DND-41 (cell line): Measurements from ENCODE around the gene ADCY2.

Source experiments
- ATAC-seq: fragments of 200-7000 bp; cut with Tn5 transposase; 3 replicates; pipeline ENCODE4 v1.9.1; 2021; ENCODE audit warnings: low read depth; ENCODE audit not compliant: insufficient read depth
- DNase-seq: peaks from one replicate; pipeline ENCODE4 v3.0.0-alpha.2; 2020
- H2AFZ ChIP-seq: 2 replicates; pipeline ENCODE4 v1.6.0; 2012; ENCODE audit warnings: low read depth, low read length
- H3K27ac ChIP-seq: 2 replicates; pipeline ENCODE4 v1.5.1; 2012; ENCODE audit warnings: low read length, inconsistent platforms
- H3K27me3 ChIP-seq: fragments of 200-600 bp; sonication (generic); 2 replicates; pipeline ENCODE4 v1.6.0; 2012; ENCODE audit warnings: low read length, mild to moderate bottlenecking, inconsistent platforms; ENCODE audit not compliant: insufficient read depth, poor library complexity
- H3K36me3 ChIP-seq: 2 replicates; pipeline ENCODE4 v1.5.1; 2012; ENCODE audit warnings: low read length, inconsistent platforms; ENCODE audit not compliant: insufficient read depth
- H3K4me1 ChIP-seq: 2 replicates; pipeline ENCODE4 v1.5.1; 2012; ENCODE audit warnings: mild to moderate bottlenecking, low read length; ENCODE audit not compliant: insufficient read depth
- H3K4me2 ChIP-seq: 2 replicates; pipeline ENCODE4 v1.6.0; 2012; ENCODE audit warnings: mild to moderate bottlenecking, moderate library complexity, low read length, inconsistent platforms; ENCODE audit not compliant: insufficient read depth
- H3K4me3 ChIP-seq, 2 experiments: fragments of 200-600 bp in 1 of 2; shearing (Covaris generic) in 1 of 2; 2 replicates each; pipeline ENCODE4 v1.5.1; 2012 to 2016; ENCODE audit warnings: inconsistent platforms in 2 of 2, low read length in 2 of 2, mild to moderate bottlenecking in 2 of 2, low read depth in 1 of 2, moderate library complexity in 1 of 2
- H3K79me2 ChIP-seq: 2 replicates; pipeline ENCODE4 v1.6.0; 2012; ENCODE audit warnings: low read length, inconsistent platforms; ENCODE audit not compliant: insufficient read depth
- H3K9ac ChIP-seq: 2 replicates; pipeline ENCODE4 v1.6.0; 2012; ENCODE audit warnings: low read depth, mild to moderate bottlenecking, inconsistent platforms, low read length, moderate library complexity
- H3K9me3 ChIP-seq: 2 replicates; pipeline ENCODE4 v1.5.1; 2012; ENCODE audit warnings: low read length, moderate library complexity, mild to moderate bottlenecking, inconsistent platforms; ENCODE audit not compliant: insufficient read depth, severe bottlenecking
- H4K20me1 ChIP-seq: 2 replicates; pipeline ENCODE4 v1.6.0; 2012; ENCODE audit warnings: low read length; ENCODE audit not compliant: insufficient read depth
- EZH2 ChIP-seq: IDR thresholded peaks from 3 replicates; pipeline ENCODE4 v1.6.1; 2012; ENCODE audit warnings: borderline replicate concordance, low read depth, mild to moderate bottlenecking, moderate library complexity, low read length, inconsistent platforms; ENCODE audit not compliant: severe bottlenecking
- TF ChIP-seq, protein P1 (sequence below): IDR thresholded peaks from 2 replicates; pipeline ENCODE4 v1.5.1; 2012; ENCODE audit warnings: borderline replicate concordance, low read length, moderate library complexity, mild to moderate bottlenecking; ENCODE audit not compliant: poor library complexity, severe bottlenecking; ENCODE audit errors: extremely low read depth

Gene ADCY2

DNA sequence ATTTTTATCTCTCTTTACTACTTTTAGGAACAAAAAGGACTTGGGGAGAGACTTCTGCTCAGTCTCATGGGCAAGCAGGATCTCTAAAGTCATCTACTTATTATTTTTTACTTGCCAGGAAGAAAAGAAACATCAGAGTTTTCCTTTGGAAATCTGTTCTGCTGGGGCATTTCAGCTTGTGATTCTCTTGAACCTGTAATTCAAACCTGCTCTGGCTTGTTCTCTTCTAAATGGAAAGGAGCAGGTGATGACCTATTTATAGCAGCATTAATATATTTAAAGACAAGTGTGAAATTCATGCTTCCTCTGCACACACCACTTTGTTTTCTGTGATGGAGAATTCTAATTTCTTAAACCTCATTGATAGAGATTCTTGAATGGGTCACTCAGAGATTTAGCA lies 2.0 kb downstream of the ADCY2 start:
- Histone ChIP-seq H3K9me3 (peaks cover 3% of the 10 kb centered on the region), H3K4me2 (no peak overlapping the region), H3K9ac (no peak overlapping the region), H4K20me1 (no peaks in the 10 kb centered on the region), H3K79me2 (no peaks in the 10 kb centered on the region), H3K27ac (no peak overlapping the region), H3K4me1 (no peaks in the 10 kb centered on the region), H3K36me3 (no peaks in the 10 kb centered on the region), H2AFZ (no peak overlapping the region), H3K27me3 (no peaks in the 10 kb centered on the region), H3K4me3 (no peak overlapping the region)
- ATAC-seq (no peak), DNase-seq (no peak)
- TF ChIP-seq, protein P1, sequence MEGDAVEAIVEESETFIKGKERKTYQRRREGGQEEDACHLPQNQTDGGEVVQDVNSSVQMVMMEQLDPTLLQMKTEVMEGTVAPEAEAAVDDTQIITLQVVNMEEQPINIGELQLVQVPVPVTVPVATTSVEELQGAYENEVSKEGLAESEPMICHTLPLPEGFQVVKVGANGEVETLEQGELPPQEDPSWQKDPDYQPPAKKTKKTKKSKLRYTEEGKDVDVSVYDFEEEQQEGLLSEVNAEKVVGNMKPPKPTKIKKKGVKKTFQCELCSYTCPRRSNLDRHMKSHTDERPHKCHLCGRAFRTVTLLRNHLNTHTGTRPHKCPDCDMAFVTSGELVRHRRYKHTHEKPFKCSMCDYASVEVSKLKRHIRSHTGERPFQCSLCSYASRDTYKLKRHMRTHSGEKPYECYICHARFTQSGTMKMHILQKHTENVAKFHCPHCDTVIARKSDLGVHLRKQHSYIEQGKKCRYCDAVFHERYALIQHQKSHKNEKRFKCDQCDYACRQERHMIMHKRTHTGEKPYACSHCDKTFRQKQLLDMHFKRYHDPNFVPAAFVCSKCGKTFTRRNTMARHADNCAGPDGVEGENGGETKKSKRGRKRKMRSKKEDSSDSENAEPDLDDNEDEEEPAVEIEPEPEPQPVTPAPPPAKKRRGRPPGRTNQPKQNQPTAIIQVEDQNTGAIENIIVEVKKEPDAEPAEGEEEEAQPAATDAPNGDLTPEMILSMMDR, result no peak
- no peak for TF ChIP-seq EZH2

DNA sequence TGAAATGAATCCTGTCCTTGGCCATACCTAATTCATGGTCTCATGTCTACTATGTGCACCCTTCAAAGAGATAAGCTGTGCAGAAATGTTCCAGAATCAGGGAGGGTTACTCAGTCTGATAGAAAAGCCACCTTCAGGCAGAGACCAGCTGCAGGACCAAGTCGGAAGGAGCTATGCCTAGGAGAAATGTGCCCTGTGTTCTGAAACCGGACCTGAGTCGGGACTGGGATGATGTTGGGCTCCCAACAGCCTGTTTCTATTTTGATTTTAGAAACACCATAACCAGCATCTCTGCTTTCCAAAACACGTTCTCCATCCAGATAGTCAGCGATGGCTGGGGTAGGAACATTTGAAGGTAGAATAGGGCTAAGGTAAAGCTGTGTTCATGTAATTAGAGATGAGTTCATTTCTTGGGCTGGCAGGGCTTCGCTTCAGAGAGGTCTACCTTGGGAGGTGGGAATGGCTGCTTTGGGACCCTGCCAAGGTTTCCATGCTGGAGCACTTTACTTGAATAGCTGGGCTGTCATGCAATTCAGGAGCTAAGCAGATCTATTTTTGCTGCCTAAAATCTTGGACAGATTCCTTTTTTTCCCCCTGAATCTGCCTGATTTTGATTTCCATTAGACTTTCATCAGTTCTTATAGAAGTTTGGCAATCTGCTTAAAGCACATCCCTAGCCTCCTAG lies 2.8 kb downstream of the ADCY2 start:
- no peaks in the 10 kb centered on the region for H3K27me3 ChIP-seq
- no peak overlapping the region for H3K4me3 ChIP-seq
- H3K79me2 ChIP-seq, result no peaks in the 10 kb centered on the region
- peaks cover 3% of the 10 kb centered on the region for H3K9me3 ChIP-seq
- TF ChIP-seq, protein P1, result no peak
- TF ChIP-seq EZH2, result no peak
- H3K4me2 ChIP-seq, result no peak overlapping the region
- H3K36me3 ChIP-seq, result no peaks in the 10 kb centered on the region
- no peaks in the 10 kb centered on the region for H4K20me1 ChIP-seq
- H2AFZ ChIP-seq, result no peak overlapping the region
- no peak for ATAC-seq
- no peaks in the 10 kb centered on the region for H3K4me1 ChIP-seq
- H3K27ac ChIP-seq, result no peak overlapping the region
- no peak overlapping the region for H3K9ac ChIP-seq
- no peak for DNase-seq

DNA sequence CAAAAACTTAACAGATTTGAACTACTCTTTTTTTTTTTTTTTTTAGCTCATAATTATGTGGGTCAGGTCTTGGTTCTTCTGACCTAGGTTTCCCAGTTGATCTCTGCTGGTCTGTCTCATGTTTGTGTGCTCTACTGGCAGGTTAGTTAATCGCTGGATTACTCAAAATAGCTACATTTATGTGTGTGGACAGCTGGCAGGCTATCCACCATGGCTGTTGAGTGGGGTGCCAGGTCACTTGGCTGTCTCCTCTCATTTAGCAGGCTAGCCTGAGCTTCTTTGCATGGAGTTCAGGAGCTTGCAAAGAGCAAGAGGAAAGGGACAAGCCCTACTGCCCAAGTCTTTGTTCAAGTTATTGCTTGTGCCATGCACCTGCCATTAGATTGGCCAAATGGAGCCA lies 9.3 kb downstream of the ADCY2 start:
- Histone ChIP-seq H3K27me3 (no peaks in the 10 kb centered on the region), H3K36me3 (no peaks in the 10 kb centered on the region), H2AFZ (no peak overlapping the region), H3K4me3 (no peak overlapping the region), H3K27ac (no peak overlapping the region), H3K4me1 (no peaks in the 10 kb centered on the region), H3K79me2 (no peaks in the 10 kb centered on the region), H3K9me3 (peaks cover 2% of the 10 kb centered on the region), H4K20me1 (no peaks in the 10 kb centered on the region), H3K4me2 (no peak overlapping the region), H3K9ac (no peak overlapping the region)
- ATAC-seq (no peak), DNase-seq (no peak)
- TF ChIP-seq, protein P1, result no peak
- no peak for TF ChIP-seq EZH2
